Glutamatergic neuron (in vitro differentiated cells): ENCODE measurements around the gene LCE7A. TPM values are rescaled to one million over a fixed set of nuclear protein-coding genes. Genes with fewer than 3 reads are reported as not detected.
A peak's percentile ranks its signal among the peaks of the same experiment; 100 is the strongest.

Experiments used
- DNase-seq: peaks from one replicate; pipeline ENCODE4 v3.0.0; 2022
- H3K27ac Mint-ChIP-seq: one replicate; pipeline ENCODE4 v1.8.0; 2020; ENCODE audit warnings: mild to moderate bottlenecking, mixed read lengths, inconsistent platforms; ENCODE audit not compliant: unreplicated experiment
- H3K27me3 Mint-ChIP-seq: one replicate; pipeline ENCODE4 v1.8.0; 2020; ENCODE audit warnings: mild to moderate bottlenecking, moderate library complexity, mixed read lengths, inconsistent platforms; ENCODE audit not compliant: unreplicated experiment
- H3K36me3 Mint-ChIP-seq: one replicate; pipeline ENCODE4 v1.8.0; 2020; ENCODE audit warnings: mild to moderate bottlenecking, mixed read lengths, inconsistent platforms; ENCODE audit not compliant: unreplicated experiment
- H3K4me1 Mint-ChIP-seq: one replicate; pipeline ENCODE4 v1.8.0; 2020; ENCODE audit warnings: mild to moderate bottlenecking, low read depth, mixed read lengths, inconsistent platforms; ENCODE audit not compliant: unreplicated experiment
- H3K4me3 Mint-ChIP-seq: one replicate; pipeline ENCODE4 v1.8.0; 2020; ENCODE audit warnings: mild to moderate bottlenecking, mixed read lengths, inconsistent platforms; ENCODE audit not compliant: unreplicated experiment
- H3K9me3 Mint-ChIP-seq: one replicate; pipeline ENCODE4 v1.8.0; 2020; ENCODE audit warnings: mild to moderate bottlenecking, moderate library complexity, mixed read lengths, inconsistent platforms; ENCODE audit not compliant: unreplicated experiment
- CTCF ChIP-seq: fragments of 200-600 bp; sonication (generic); IDR thresholded peaks from one replicate; pipeline ENCODE4 v1.5.0; 2021; ENCODE audit not compliant: partially characterized antibody, unreplicated experiment
- total RNA-seq: library from RNA; stranded (reverse); fragmentation: NEBNext Ultra II Directional; extraction: Animal tissue kit (Norgen Biotek cat#: 25700); gene quantifications from one replicate; pipeline ENCODE4 v1.2.1, GENCODE V29; 2021; ENCODE audit not compliant: unreplicated experiment

Gene LCE7A
- total RNA-seq, 1 donor from 2014 or later, result not detected

DNA sequence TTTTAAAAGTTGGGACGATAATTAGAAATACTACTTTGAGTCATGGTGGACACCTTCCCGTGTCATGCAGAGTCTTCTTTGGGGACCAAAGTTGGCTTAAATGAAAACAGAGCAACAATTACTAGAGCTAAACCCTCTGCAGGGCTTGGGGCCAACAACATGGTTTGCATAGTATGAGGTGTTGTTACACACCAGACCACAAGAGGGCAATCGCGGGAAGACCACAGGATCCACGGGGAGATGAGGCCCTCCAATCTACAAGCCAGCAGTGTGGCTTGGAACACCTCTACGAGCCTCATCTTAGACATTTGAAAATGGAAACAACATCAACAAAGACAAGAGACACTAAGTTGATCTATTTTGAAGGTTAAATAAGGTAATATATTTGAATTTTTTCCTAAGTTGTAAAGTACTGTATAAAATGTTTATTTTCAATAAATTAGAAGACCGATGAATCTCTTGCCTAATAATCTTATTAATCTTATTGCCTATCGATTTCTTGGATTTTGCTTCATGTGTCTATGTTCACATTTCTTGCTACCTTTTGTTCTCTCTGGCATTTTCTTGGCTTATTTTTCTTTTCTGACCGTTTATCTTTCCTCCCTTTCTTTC is 10.1 kb downstream of the LCE7A start:
- Mint-ChIP-seq H3K27me3 (peaks cover 2% of the 10 kb centered on the region), H3K36me3 (no peaks in the 10 kb centered on the region), H3K4me3 (no peak overlapping the region), H3K27ac (no peak overlapping the region), H3K9me3 (no peaks in the 10 kb centered on the region), H3K4me1 (no peaks in the 10 kb centered on the region)
- peak; percentile 86 for TF ChIP-seq CTCF
- DNase-seq, result peak; percentile 75

GRCh38 chr1:152870831-152871730 is 11.3 kb downstream of the LCE7A start:
- Mint-ChIP-seq H3K4me1 (no peaks in the 10 kb centered on the region), H3K36me3 (no peaks in the 10 kb centered on the region), H3K27me3 (peaks cover 2% of the 10 kb centered on the region), H3K27ac (no peak overlapping the region), H3K4me3 (no peak overlapping the region), H3K9me3 (no peaks in the 10 kb centered on the region)
- TF ChIP-seq CTCF, result peak; percentile 64
- DNase-seq, result peak; percentile 32

GRCh38 chr1:152871731-152872126 is 11.9 kb downstream of the LCE7A start:
- TF ChIP-seq CTCF, result no peak

DNA sequence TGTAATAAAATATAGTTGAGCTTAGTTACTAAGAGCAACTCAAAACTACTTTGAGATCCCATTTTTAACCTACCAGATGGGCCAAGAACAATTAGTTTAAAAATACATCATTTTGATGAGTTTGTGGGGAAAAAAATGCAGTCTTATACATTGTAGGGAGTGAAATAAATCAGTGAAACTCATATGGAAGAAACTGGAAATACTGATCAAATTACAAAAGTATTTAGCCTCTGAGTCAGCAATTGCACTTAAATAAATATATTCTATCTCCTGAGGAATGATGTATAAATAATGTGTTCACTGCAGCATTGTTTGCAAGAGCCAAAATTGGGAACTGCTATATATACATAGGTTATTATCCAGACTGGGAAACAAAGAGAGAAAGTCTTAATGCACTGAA is 13.7 kb downstream of the LCE7A start:
- DNase-seq, result no peak
- no peaks in the 10 kb centered on the region for H3K36me3 Mint-ChIP-seq
- no peaks in the 10 kb centered on the region for H3K9me3 Mint-ChIP-seq
- TF ChIP-seq CTCF, result no peak
- no peak overlapping the region for H3K4me3 Mint-ChIP-seq
- H3K27me3 Mint-ChIP-seq, result peaks cover 2% of the 10 kb centered on the region
- H3K27ac Mint-ChIP-seq, result no peak overlapping the region
- no peaks in the 10 kb centered on the region for H3K4me1 Mint-ChIP-seq

More at GRCh38 chr1:152871731-152872126, 11.9 kb downstream of the LCE7A start:
- no peaks in the 10 kb centered on the region for H3K9me3 Mint-ChIP-seq
- no peak overlapping the region for H3K4me3 Mint-ChIP-seq
- H3K27me3 Mint-ChIP-seq, result peaks cover 2% of the 10 kb centered on the region
- H3K27ac Mint-ChIP-seq, result no peak overlapping the region
- H3K36me3 Mint-ChIP-seq, result no peaks in the 10 kb centered on the region
- DNase-seq, result no peak
- H3K4me1 Mint-ChIP-seq, result no peaks in the 10 kb centered on the region

DNA sequence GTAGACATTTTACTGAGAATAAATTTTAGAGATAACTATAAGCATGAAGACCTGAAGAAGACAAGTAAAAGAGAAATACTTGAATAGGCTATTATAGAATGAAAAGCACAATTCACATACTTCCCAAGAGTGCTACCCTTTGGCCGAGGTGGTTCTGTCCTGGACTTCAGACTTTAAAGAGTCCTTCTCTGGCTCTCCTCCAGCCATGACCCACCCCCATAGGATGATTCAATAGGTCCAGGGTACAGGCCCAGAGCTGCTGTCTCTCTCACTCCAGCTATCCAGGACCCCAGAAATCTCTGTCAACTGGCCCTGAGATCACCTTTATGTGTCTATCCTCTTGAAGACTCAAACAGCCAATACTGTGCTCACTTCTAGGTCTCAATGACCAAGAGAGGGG is 17.0 kb downstream of the LCE7A start:
- Mint-ChIP-seq H3K27ac (no peak overlapping the region), H3K27me3 (peaks cover 5% of the 10 kb centered on the region), H3K9me3 (peaks cover 2% of the 10 kb centered on the region), H3K36me3 (peaks cover 5% of the 10 kb centered on the region), H3K4me3 (no peak overlapping the region), H3K4me1 (no peaks in the 10 kb centered on the region)
- DNase-seq, result no peak
- TF ChIP-seq CTCF, result no peak
